Muscle of arm (tissue), 12 donors: ENCODE data around the gene KCNJ15. TPM values are rescaled to one million over a fixed set of nuclear protein-coding genes. Genes with fewer than 3 reads are reported as not detected.
"Not testable (repeated sequence)": the region's sequence is repeated elsewhere in the genome, so short reads cannot be mapped to it uniquely, and the experiment has no call there.

ENCODE experiments used
- DNase-seq: peaks from one replicate; pipeline ENCODE4 v3.0.0-alpha.2; 2013
- polyA plus RNA-seq, 12 donors: library from polyadenylated mRNA; unstranded; fragments of 120-200 nt; gene quantifications; one replicate each; pipeline ENCODE4 v1.2.1, GENCODE V29; 2013; ENCODE audit not compliant: insufficient read length in 12 of 12

The KCNJ15 gene
- polyA plus RNA-seq, 12 donors: 0.26 to 3.1 (median 0.92) TPM; not detected in 2

GRCh38 chr21:38244407-38244787, 12.4 kb upstream of the KCNJ15 start:
- DNase-seq: no peak

- DNase-seq: no peak
These were observed 11.6 kb upstream of the KCNJ15 start for GRCh38 chr21:38244885-38245869.

DNA sequence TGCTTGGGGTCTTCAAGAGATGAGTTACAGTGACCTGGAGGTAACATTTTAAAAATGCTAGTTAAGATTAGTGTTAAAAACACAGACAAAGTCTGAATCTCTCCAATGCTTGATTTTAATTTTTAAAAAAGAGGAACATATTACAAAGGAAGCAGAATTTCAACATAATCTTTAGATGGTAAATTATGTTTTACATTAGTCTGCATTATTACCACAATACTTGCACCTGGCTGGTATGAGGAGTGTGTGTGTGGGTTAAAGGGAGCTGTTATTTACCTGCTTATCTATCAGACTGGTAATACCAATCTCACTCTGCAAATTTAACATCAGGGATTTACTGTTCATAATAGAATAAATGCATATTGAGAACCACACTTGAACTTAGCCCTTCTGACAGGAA, 10.3 kb upstream of the KCNJ15 start:
- no peak for DNase-seq

GRCh38 chr21:38247054-38247453, 9.7 kb upstream of the KCNJ15 start:
- not testable (repeated sequence) for DNase-seq

DNA sequence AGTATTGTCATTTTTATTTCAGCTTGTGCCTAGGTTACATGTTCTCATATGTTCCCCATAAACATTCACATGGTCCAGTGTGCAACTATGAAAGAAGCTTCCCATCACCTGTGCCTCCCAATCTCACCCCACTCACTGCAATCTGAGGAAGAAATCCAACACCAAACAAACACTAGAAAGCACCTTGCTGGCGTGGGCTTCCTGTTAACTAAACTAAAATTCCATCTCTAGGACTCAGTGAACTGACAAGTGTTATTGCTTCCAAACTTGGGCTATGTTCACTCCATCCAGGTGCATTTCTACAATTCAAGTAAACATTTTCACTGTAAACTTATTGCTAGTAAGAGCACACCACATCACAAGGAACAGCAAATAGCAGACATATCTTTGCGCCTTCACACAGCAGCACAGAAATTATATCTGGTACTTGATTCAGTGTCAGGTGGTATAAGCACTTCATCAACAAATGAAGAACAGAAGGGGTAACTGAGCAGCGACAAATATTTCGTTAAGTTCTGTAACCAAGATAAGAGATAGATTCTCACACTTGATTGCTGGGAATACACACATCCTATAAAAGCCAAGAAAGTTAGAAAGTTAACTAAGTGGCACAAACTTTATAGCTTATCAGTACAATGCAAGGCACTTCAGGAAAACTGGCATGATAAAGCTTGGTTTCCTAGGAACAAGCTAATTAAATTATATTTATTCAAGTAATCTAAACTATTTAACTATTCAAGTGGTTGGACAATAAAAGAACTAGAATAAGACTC, 8.9 kb upstream of the KCNJ15 start:
- no peak for DNase-seq

GRCh38 chr21:38249256-38249655, 7.5 kb upstream of the KCNJ15 start:
- DNase-seq: no peak

DNA sequence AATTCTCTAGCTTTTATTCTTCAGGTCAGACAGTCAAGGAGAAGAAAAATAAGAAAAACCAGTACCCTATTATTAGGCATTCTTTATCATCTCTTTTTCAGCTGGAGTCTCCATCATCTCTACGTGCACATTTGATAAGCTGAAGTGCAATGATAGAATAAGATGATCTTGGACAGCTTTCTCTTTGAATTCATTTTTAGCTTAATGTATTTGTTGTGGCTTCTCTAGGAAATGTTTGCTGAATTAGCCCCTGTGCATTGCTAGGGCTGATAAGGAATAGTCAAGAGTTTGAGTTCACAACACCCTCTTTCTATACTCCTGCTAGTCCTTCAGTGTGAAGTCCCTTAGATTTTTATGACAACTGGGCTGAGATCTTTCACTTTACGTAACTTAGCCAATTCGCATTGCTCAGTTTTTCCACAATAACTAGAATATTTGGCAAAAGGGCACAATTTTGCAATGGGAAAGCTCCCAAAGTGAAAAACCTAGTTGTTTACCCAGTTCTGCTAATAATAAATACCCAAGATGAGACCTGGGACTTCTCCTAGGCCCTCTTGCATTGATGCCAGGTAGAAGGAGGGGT, 7.0 kb upstream of the KCNJ15 start:
- DNase-seq: no peak

- no peak for DNase-seq
These were observed 5.8 kb upstream of the KCNJ15 start for GRCh38 chr21:38250991-38251418.

DNA sequence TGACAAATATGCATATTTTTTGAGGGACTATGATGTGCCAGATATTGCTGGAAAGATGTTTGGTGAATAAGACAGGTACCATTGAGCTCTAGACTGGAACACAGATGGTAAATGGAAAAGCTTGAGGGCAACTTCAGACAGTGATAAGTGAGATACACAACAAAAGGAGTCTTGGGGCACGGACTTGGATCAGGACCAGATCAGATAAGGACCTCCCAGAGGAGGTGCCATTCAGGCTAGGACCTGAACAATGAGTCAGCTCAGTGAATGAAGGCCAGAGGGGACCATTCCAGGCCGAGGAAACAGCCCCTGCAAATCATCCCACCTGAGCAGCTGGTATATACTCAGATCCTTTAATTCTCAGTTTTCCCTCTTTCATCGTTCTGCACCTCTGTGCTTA, 1.8 kb upstream of the KCNJ15 start:
- DNase-seq: no peak

DNA sequence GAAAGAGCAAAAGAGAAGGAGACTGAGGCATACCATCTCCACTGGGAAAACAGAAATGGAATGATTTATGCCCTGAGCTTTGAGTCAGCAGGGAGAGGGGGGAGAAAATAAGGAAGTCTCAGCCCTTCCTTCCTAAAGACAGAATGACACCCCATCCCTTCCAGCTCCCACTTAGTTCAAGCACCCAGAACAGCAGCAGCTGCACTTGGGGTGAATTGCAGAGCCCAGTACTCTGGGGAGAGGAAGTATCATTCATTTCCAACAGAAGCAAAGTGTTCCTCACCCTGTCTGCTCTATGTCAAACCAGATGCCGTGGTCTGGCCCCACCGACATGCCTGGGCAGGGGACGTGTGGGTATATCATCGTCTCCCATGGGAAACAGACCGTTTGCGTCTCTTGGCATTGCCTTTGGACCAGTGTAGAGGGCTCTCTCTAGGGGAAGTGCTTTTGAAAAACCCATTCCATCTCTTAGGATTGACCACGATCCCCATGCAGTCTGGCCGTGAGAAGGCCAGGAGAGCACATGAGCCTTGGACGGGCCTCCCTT, 1.1 kb upstream of the KCNJ15 start:
- DNase-seq: no peak

GRCh38 chr21:38257667-38258066, 876 bp downstream of the KCNJ15 start:
- no peak for DNase-seq

DNA sequence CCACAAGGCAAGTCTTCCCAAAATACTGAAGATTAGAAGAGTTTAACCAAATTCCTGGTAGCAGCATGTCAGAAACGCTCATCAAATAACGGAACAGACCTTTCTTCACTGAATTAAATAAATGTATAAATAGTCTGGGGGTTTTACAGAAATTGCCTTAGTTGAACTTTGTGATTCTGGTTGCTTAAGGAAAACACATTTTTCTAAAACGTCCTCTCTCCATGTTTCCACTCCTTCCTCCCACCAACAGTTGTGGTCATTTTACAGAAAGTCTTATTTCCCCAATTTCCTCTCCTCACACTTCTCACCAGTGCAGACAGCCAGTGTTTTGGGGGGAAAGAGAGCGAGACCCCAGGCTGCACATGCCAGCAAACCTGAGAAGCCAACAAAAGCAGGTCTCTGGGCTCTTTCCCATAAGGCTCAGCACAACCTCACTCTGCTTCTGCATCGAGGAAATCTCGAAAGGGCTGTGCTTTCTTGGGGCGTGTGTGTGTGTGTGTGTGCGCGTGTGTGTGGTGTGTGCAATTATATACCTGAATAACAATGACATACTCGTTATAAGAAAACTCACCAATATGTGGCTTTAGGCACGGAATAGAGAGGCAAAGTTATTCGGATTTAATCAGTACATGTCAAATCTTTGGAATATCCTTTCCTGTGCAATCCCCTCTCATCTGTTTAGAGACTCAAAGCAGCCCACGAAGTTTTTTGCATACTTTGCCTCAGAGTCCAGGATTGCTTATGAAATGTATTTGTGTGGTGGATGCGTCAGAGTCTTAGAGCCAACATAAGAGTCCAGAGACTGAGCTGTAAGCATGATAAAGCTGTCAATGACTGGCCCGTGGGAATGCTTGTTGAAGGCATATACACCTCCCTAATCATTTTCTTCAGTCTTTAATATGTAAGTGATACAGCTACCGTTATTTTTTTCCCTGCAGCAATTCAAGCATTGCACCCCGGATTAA, 2.0 kb downstream of the KCNJ15 start:
- no peak for DNase-seq

GRCh38 chr21:38259665-38260064, 2.9 kb downstream of the KCNJ15 start:
- DNase-seq: no peak

DNA sequence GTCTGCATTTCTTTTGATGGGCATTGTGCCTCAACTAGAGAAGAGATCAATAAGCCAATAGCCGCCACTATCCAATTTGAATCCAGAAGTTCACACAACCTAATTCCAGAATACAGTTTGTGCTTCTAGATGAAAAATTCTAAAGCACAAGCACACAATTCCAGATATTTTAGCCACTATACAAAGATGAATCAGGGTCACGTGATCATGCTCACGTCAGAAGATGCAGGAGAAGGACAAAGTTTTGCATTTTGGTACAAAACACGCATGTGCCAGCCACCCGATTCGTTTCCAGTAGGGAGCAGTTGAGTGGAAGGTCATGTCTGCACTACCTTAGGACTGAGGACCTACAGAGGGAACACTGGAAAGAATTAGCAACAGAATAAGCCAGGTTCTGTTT, 3.6 kb downstream of the KCNJ15 start:
- no peak for DNase-seq

- DNase-seq: no peak
These were observed 5.1 kb downstream of the KCNJ15 start for GRCh38 chr21:38261851-38262250.

- no peak for DNase-seq
These were observed 6.7 kb downstream of the KCNJ15 start for GRCh38 chr21:38263493-38263892.

DNA sequence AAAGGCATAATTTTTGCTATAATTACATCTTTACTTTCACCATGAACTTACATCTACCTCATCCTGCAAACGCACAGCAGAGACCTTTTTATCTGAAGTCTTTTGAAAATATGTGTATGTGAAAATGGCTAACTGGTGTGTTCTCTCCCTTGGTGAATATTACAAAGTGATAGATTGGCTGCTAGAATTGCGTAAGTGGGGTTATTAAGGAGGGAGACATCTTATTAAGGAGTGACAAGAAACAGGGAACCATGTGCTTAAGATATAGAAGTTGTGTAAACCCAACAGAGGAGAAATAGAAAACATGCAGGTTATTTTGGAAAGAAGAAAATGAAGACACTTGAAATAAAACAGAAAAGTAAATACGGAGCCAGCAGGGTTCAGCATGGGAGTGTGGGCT, 7.8 kb downstream of the KCNJ15 start:
- no peak for DNase-seq

DNA sequence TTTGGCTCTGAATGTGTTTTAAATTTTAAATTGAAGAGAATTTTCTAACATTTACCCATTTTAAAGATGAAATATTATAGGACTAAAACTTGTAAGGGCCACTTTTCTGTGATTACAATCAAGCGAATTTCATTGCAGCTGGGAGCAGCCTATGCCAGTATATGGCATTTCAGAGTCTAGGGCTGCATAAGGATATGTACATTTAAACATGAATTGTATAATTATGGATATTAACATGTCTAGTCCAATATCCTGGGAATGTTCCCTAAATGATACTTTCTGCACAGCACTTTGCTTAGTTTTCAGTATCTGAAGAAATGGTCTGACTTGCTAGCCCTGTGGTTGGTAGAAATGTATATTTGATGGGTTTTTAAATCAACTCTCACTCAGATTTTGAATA, 8.4 kb downstream of the KCNJ15 start:
- no peak for DNase-seq

- no peak for DNase-seq
These were observed 9.9 kb downstream of the KCNJ15 start for GRCh38 chr21:38266732-38267131.

- no peak for DNase-seq
These were observed 10.5 kb downstream of the KCNJ15 start for GRCh38 chr21:38267136-38267755.
